Lower leg skin (tissue), 3 donors: Measurements from ENCODE around the gene TDRD6.

ENCODE experiments used
- CTCF ChIP-seq, 3 donors: fragments of 450-650 bp; IDR thresholded peaks; one replicate each; pipeline ENCODE4 v1.5.1; 2016; ENCODE audit warnings: antibody characterized with exemption in 3 of 3, mild to moderate bottlenecking in 3 of 3, moderate library complexity in 2 of 3
- POLR2A ChIP-seq, 2 donors: fragments of 450-650 bp; IDR thresholded peaks; one replicate each; pipeline ENCODE4 v1.6.1; 2016 to 2017; ENCODE audit warnings: antibody characterized with exemption in 2 of 2, mild to moderate bottlenecking in 1 of 2, moderate library complexity in 1 of 2

DNA sequence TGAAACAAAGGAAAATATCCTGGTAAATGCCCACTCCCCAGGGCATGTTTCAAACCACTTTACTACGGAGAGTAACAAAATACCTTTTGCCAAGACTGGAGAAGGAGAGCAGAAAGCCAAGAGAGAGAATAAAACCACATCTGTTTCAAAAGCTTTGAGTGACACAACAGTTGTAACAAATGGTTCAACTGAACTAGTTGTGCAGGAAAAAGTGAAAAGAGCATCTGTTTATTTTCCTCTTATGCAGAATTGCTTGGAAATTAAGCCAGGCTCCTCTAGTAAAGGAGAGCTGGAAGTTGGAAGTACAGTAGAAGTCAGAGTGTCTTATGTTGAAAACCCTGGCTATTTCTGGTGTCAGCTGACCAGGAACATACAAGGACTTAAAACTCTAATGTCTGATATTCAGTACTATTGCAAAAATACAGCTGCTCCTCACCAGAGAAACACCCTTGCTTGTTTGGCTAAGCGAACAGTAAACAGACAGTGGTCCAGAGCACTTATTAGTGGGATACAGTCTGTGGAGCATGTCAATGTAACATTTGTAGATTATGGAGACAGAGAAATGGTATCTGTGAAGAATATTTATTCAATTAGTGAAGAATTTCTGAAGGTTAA lies 2.6 kb downstream of the TDRD6 start:
- TF ChIP-seq POLR2A (IDR thresholded peaks at IDR 0.05) (no peak), CTCF (IDR thresholded peaks at IDR 0.05) (no peak)
